Prostate gland (tissue), 2 donors: ENCODE measurements around the gene SUMO2. TPM values are rescaled to one million over a fixed set of nuclear protein-coding genes. Genes with fewer than 3 reads are reported as not detected.
A peak's percentile ranks its signal among the peaks of the same experiment; 100 is the strongest.
"Not testable (repeated sequence)": the region's sequence is repeated elsewhere in the genome, so short reads cannot be mapped to it uniquely, and the experiment has no call there.

ENCODE experiments used
- DNase-seq: peaks from one replicate; pipeline ENCODE4 v3.0.0-alpha.2; 2019; ENCODE audit warnings: low spot score
- H3K27ac ChIP-seq, 2 donors: fragments of 200-600 bp; sonication (generic); 2 replicates each; pipeline ENCODE4 v1.5.1; 2017 to 2019
- H3K27me3 ChIP-seq: fragments of 200-600 bp; sonication (generic); replicated peaks from 2 replicates; pipeline ENCODE4 v1.5.1; 2019; ENCODE audit not compliant: insufficient read depth
- H3K36me3 ChIP-seq, 2 donors: fragments of 200-600 bp; sonication (generic); 1 replicate in 1 of 2; 2 replicates in 1 of 2; pipeline versions ENCODE4 v1.5.1 to v1.8.1; 2017 to 2019
- H3K4me1 ChIP-seq: fragments of 200-600 bp; sonication (generic); replicated peaks from 2 replicates; pipeline ENCODE4 v1.5.1; 2019
- H3K4me3 ChIP-seq, 2 donors: fragments of 200-600 bp; sonication (generic); 2 replicates each; pipeline ENCODE4 v1.5.1; 2017 to 2019
- H3K9me3 ChIP-seq: fragments of 200-600 bp; sonication (generic); 2 replicates; pipeline ENCODE4 v1.5.1; 2017
- CTCF ChIP-seq, 4 experiments: fragments of 200-600 bp in 2 of 4; fragments of 450-650 bp in 2 of 4; sonication (generic) in 2 of 4; IDR thresholded peaks; 1 replicate in 3 of 4; 2 replicates in 1 of 4; pipeline ENCODE4 v1.5.1; 2016 to 2019; ENCODE audit warnings: antibody characterized with exemption in 4 of 4, mild to moderate bottlenecking in 2 of 4, moderate library complexity in 2 of 4
- POLR2A ChIP-seq: fragments of 450-650 bp; IDR thresholded peaks from one replicate; pipeline ENCODE4 v1.6.1; 2016; ENCODE audit warnings: antibody characterized with exemption, mild to moderate bottlenecking
- POLR2AphosphoS5 ChIP-seq: sonication (generic); formaldehyde crosslinking; IDR thresholded peaks from one replicate; pipeline ENCODE4 v1.6.1; 2017; ENCODE audit warnings: antibody characterized with exemption
- WGBS: methylation state at CpG from one replicate; pipeline ENCODE4 v1.1.5; 2018; 5-methylcytosine and 5-hydroxymethylcytosine counted together
- intact Hi-C: fragments of 100-400 bp; cut with DNase I; formaldehyde crosslinking; loops from one replicate; pipeline ENCODE4 v1.14.2; 2022
- total RNA-seq, 2 donors: library from RNA; depleted of rRNA; stranded (reverse); fragments of >200 nt; gene quantifications; one replicate each; pipeline ENCODE4 v1.1.0, GENCODE V29; 2016

SUMO2 gene
- total RNA-seq, 2 donors from 2014 or later, result 79.7 to 97.2 TPM

DNA sequence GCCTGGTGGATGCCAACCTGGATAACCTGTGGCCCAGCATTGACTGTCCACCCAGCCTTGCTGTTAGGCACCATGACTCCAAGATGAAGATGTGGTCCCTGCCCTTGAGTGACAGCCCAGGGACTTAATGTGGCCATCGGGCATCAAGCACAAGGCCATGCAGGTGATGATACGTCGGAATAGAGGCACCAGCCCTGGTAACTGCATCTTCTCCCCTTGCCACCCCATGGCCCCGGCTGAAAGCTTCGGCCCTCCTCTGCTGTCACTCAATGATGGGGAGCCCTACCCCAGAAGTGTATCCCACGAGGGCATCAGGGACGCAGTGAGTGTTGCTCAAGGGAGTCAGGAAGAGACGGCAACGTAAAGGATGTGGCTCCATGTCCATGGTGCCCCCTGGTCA, 53.2 kb downstream of the SUMO2 start:
- DNase-seq, result no peak
- Histone ChIP-seq H3K36me3 (no peaks in the 10 kb centered on the region), H3K27me3 (no peaks in the 10 kb centered on the region), H3K27ac (no peak overlapping the region), H3K4me1 (peaks cover 5% of the 10 kb centered on the region), H3K4me3 (no peak overlapping the region), H3K9me3 (no peaks in the 10 kb centered on the region)
- intact Hi-C loops, result no loop called here
- 89% methylated on average over 9 of the region's 9 CpGs for WGBS
- TF ChIP-seq POLR2AphosphoS5 (no peak), CTCF (IDR thresholded peaks at IDR 0.05) (no peak), POLR2A (no peak)

DNA sequence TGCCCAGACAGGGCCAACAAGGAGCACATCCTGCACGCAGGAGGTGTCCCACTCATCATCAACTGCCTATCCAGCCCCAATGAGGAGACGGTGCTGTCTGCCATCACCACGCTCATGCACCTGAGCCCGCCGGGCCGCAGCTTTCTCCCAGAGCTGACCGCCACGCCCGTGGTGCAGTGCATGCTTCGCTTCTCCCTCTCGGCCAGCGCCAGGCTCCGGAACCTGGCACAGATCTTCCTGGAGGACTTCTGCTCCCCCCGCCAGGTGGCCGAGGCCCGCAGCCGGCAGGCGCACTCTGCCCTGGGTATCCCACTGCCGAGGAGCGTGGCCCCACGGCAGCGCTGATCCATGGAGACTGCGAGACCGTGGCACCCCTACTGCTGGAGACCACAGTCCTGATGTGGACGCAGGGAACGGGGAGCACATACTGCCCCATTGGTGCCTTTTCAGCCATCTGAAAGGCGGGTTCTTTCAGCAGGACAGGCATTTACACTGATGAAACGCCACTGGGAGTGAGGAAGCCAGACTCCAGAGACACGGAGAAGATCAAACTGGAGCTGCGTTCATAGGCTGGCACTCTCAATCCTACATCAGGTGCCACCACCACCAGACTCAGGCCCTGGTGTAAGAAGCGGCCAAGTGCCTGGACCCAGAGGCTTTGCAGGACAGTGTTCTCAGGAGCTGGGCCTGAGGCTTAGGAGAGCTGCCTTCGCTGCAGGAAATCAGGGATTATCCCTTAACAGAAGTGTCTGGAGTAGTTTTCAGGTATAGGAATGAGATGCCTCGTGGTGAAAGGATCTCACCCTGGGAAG, 53.9 kb downstream of the SUMO2 start:
- DNase-seq, result no peak
- Histone ChIP-seq H3K9me3 (no peaks in the 10 kb centered on the region), H3K36me3 (no peaks in the 10 kb centered on the region), H3K27ac (no peak overlapping the region), H3K4me3 (no peak overlapping the region), H3K27me3 (no peaks in the 10 kb centered on the region), H3K4me1 (peaks cover 5% of the 10 kb centered on the region)
- intact Hi-C loops, result no loop called here
- 83% methylated on average over 33 of the region's 33 CpGs for WGBS
- TF ChIP-seq POLR2AphosphoS5 (no peak), CTCF (IDR thresholded peaks at IDR 0.05) (no peak), POLR2A (no peak)

- H3K4me1 ChIP-seq, H3K27me3 ChIP-seq: not testable (repeated sequence)
Measured at GRCh38 chr17:75127936-75128335, 54.8 kb downstream of the SUMO2 start.

GRCh38 chr17:75126954-75127353, 55.8 kb downstream of the SUMO2 start:
- H3K27me3 ChIP-seq, result no peaks in the 10 kb centered on the region
- H3K27ac ChIP-seq, result no peak overlapping the region
- peaks cover 5% of the 10 kb centered on the region for H3K4me1 ChIP-seq
- no peak for DNase-seq
- intact Hi-C loops, result no loop called here
- no peaks in the 10 kb centered on the region for H3K36me3 ChIP-seq
- TF ChIP-seq CTCF (IDR thresholded peaks at IDR 0.05) (no peak), POLR2AphosphoS5 (no peak), POLR2A (no peak)
- no peaks in the 10 kb centered on the region for H3K9me3 ChIP-seq
- no peak overlapping the region for H3K4me3 ChIP-seq
- 97% methylated on average over 8 of the region's 8 CpGs for WGBS

More at GRCh38 chr17:75127936-75128335, 54.8 kb downstream of the SUMO2 start:
- peak overlapping the region in 1 of 2 donors; percentile 18 for H3K27ac ChIP-seq
- 63% methylated on average over 5 of the region's 5 CpGs for WGBS
- H3K36me3 ChIP-seq, DNase-seq, H3K9me3 ChIP-seq, intact Hi-C loops, H3K4me3 ChIP-seq: not testable (repeated sequence)

DNA sequence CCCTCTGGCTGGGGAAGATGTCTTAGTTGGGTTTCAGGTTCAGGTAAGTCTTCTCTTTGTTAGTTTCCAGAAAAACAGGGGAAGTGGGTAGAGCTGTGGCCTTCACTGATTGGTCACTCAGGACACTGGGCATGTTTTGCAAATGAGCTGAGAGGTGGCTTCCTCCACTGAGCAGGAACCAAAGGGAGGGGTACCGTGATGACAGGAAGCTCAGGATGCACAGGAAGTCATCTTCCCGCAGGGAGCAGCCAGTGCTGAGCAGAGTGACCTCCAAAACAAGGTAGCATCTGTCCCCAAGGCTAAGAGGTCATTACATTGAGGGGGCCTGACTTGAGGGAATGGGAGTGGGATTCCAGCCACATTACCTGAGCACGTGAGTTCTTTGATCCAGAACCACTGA, 56.8 kb downstream of the SUMO2 start:
- WGBS, result 61% methylated on average over 3 of the region's 3 CpGs
- Histone ChIP-seq H3K9me3 (no peaks in the 10 kb centered on the region), H3K36me3 (no peaks in the 10 kb centered on the region), H3K4me1 (peaks cover 5% of the 10 kb centered on the region), H3K27me3 (no peaks in the 10 kb centered on the region), H3K4me3 (no peak overlapping the region), H3K27ac (no peak overlapping the region)
- TF ChIP-seq POLR2AphosphoS5, result no peak
- TF ChIP-seq POLR2A, result no peak
- TF ChIP-seq CTCF (IDR thresholded peaks at IDR 0.05), result no peak
- DNase-seq, result no peak
- intact Hi-C loops, result no loop called here
